PFSK-1 (cell line): ENCODE data around the gene PEAK1.

Experiments
- FOXP2 ChIP-seq: optimal IDR thresholded peaks from 2 replicates; pipeline ENCODE3; 2011; ENCODE audit warnings: borderline replicate concordance, control low read depth, inconsistent platforms; ENCODE audit not compliant: insufficient read depth; ENCODE audit errors: extremely low read length, extremely low read depth
- POLR2AphosphoS5 ChIP-seq: IDR thresholded peaks from 2 replicates; pipeline ENCODE4 v1.6.1; 2012; ENCODE audit warnings: low read depth, mild to moderate bottlenecking, control low read depth, low read length, moderate library complexity
- SIN3A ChIP-seq: IDR thresholded peaks from 2 replicates; pipeline ENCODE4 v1.6.1; 2012; ENCODE audit warnings: mild to moderate bottlenecking, low read length, moderate library complexity, borderline replicate concordance; ENCODE audit not compliant: insufficient read depth
- TAF1 ChIP-seq: IDR thresholded peaks from 2 replicates; pipeline ENCODE4 v1.6.1; 2012; ENCODE audit warnings: low read length, control low read depth, borderline replicate concordance; ENCODE audit not compliant: insufficient read depth
- TF ChIP-seq, protein P1 (sequence below), 2 experiments: IDR thresholded peaks; 2 replicates each; pipeline versions ENCODE4 v1.6.1 to v1.8.0; 2011 to 2012; ENCODE audit warnings: low read depth in 2 of 2, low read length in 2 of 2, control low read depth in 1 of 2, inconsistent platforms in 1 of 2, mild to moderate bottlenecking in 1 of 2, moderate library complexity in 1 of 2; ENCODE audit not compliant: insufficient read depth in 1 of 2

Gene PEAK1

DNA sequence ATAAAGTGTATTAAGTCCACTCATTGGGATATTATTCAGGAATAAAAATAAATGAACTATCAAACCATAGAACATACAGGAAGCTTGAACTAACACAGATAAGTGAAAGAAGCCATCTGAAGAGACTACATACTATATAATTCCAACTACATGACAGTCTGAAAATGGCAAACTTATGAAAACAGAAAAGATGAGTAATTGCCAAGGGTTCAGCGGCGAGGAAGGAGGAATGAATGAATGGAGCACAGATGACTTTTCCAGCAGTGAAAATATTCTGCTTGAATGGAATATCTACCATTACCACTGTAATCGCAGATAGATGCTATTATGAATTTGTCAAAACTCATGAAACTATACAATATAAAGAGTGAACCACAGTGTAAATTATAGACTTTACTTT, 79.7 kb downstream of the PEAK1 start:
- no peak for TF ChIP-seq POLR2AphosphoS5
- TF ChIP-seq SIN3A = no peak
- no peak for TF ChIP-seq FOXP2
- no peak for TF ChIP-seq TAF1
- TF ChIP-seq, protein P1, sequence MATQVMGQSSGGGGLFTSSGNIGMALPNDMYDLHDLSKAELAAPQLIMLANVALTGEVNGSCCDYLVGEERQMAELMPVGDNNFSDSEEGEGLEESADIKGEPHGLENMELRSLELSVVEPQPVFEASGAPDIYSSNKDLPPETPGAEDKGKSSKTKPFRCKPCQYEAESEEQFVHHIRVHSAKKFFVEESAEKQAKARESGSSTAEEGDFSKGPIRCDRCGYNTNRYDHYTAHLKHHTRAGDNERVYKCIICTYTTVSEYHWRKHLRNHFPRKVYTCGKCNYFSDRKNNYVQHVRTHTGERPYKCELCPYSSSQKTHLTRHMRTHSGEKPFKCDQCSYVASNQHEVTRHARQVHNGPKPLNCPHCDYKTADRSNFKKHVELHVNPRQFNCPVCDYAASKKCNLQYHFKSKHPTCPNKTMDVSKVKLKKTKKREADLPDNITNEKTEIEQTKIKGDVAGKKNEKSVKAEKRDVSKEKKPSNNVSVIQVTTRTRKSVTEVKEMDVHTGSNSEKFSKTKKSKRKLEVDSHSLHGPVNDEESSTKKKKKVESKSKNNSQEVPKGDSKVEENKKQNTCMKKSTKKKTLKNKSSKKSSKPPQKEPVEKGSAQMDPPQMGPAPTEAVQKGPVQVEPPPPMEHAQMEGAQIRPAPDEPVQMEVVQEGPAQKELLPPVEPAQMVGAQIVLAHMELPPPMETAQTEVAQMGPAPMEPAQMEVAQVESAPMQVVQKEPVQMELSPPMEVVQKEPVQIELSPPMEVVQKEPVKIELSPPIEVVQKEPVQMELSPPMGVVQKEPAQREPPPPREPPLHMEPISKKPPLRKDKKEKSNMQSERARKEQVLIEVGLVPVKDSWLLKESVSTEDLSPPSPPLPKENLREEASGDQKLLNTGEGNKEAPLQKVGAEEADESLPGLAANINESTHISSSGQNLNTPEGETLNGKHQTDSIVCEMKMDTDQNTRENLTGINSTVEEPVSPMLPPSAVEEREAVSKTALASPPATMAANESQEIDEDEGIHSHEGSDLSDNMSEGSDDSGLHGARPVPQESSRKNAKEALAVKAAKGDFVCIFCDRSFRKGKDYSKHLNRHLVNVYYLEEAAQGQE (IDR thresholded peaks at IDR 0.05; ENCODE audit: insufficient read depth in 1 of 2, low read depth in 2 of 2, low read length in 2 of 2) = no peak

DNA sequence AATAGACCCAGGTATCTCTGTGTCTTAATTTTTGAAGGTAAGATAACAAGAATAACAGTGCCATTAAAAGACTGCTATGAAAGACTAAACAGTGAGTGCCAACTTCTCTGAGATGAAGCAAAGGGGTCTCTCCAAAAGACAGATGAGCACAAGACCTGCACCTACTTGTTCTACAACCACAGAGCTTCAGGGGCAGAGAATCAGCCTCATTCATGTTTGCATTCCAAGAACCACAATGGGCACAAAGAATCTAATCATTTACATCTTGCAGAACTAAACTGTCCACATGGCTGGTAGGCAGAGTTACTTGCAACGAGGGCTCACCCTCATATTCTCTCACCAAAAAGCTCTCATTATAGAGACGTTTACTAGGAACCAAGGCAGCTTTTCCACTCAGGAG, 83.9 kb downstream of the PEAK1 start:
- TF ChIP-seq SIN3A = no peak
- TF ChIP-seq FOXP2 = no peak
- no peak for TF ChIP-seq TAF1

DNA sequence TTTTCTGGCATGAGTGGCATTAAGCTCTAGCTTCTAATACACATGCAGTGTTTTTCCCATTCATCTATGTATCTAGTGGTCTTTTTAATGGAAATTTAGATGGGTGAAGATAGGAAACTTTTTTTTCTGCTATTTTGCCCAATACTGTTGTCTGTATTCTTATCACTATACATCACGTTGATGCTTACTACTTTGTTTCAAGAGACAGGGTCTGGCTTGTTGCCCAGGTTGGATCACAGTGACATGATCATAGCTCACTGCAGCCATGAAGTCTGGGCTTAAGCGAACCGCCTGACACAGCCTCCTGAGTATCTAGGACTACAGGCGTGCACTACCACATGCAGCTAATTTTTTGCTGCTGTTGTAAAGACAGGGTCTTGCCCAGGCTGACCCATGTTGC, 84.6 kb downstream of the PEAK1 start:
- TF ChIP-seq TAF1 = no peak
- TF ChIP-seq, protein P1 (IDR thresholded peaks at IDR 0.05; ENCODE audit: insufficient read depth in 1 of 2, low read depth in 2 of 2, low read length in 2 of 2) = no peak
- TF ChIP-seq FOXP2 = no peak
- no peak for TF ChIP-seq POLR2AphosphoS5
- TF ChIP-seq SIN3A = no peak

DNA sequence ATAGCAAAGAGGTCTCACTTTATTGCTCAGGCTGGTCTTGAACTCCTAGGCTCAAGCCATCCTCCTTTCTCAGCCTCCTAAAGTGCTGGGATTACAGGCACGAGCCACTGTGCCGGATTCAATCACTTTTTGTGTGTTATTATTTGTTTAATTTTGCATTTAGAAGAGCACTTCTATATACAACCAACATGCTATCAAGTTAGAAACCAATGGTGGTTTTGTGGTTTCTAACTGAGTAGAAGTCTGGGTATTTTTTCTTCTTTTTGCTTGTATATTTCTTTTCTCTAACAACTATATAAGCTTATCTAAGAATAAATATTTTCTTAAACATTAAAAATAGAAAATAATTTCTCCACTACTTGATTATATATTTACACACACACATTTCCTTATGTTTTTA, 86.7 kb downstream of the PEAK1 start:
- TF ChIP-seq SIN3A (no peak), TAF1 (no peak), FOXP2 (no peak), POLR2AphosphoS5 (no peak)
- TF ChIP-seq, protein P1 (IDR thresholded peaks at IDR 0.05; ENCODE audit: insufficient read depth in 1 of 2, low read depth in 2 of 2, low read length in 2 of 2) = no peak

DNA sequence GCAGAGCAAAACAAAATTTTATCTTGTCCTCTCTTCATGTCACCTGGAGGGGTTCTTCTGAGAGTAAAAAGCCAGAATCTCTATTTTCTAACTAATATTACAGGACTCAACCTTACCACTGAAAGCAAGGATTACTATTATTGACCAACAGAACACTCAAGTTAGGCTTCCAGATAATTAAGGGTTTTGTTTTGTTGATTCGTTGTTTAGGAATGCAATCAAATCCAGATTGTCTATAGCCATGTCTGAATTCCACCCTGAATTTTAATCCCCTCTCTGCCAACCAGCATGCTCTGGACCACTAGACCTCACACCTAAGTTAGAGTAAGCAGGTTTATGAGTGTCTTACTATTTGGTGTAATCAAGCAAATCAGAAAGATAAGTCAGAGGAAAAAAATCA, 90.7 kb downstream of the PEAK1 start:
- TF ChIP-seq POLR2AphosphoS5 (no peak), FOXP2 (no peak), SIN3A (no peak), TAF1 (no peak)
- TF ChIP-seq, protein P1 (IDR thresholded peaks at IDR 0.05; ENCODE audit: insufficient read depth in 1 of 2, low read depth in 2 of 2, low read length in 2 of 2) = no peak
